Renal cortical epithelial cell (primary cell): ENCODE data around the gene ACTR2. TPM values are rescaled to one million over a fixed set of nuclear protein-coding genes. Genes with fewer than 3 reads are reported as not detected.
"Not testable (repeated sequence)": the region's sequence is repeated elsewhere in the genome, so short reads cannot be mapped to it uniquely, and the experiment has no call there.

Source experiments
- DNase-seq: peaks from one replicate; pipeline ENCODE4 v3.0.0-alpha.2; 2011; ENCODE audit warnings: low read depth
- total RNA-seq: library from RNA; depleted of rRNA; stranded (reverse); fragments of >200 nt; gene quantifications from 2 replicates; pipeline ENCODE4 v1.2.3, GENCODE V29; 2014

The ACTR2 gene
- total RNA-seq, 1 donor from 2014 or later = 222 TPM

DNA sequence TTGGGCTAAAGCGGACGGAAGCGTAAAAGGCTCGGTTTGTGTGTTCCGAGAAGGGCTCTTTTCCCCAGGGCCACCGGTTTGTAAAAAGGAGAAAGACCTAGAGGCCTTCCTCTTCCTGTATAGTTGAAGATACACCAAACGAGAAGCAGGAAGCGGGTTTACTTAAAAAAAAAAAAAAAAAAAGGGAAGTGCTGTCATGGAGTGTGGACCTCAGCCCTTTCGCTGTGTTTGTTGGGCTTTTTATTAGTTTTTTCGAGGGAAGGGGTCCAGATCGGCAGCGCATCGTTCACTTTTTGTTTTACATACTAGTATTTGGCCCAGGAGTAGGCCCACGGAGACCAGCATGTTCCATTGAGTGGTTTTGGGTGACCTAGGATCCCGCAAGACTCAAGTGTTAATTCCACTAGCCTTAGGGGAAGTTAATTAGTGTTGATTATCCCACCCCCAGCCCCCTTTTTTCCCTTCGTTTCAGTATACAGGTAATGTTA is 676 bp downstream of the ACTR2 start:
- peak; percentile 53 for DNase-seq

DNA sequence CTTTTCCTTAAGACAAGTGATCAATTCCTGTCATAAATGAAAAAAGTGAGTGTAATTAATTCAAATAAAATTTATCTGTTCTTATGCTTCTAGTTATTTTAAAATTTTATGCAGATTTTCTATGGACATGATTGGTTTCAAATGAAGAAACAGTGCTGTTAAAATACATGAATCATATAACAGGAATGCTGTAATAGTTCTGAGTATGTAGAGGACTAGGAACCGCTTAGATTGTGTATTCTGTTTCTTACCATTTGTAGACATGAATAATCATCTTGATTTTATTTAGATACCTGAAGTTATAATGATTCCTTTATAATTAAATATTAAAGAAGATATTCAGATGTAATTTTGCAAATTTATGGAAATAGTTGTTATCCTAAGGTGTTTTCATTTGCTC is 3.5 kb downstream of the ACTR2 start:
- DNase-seq = peak; percentile 56

DNA sequence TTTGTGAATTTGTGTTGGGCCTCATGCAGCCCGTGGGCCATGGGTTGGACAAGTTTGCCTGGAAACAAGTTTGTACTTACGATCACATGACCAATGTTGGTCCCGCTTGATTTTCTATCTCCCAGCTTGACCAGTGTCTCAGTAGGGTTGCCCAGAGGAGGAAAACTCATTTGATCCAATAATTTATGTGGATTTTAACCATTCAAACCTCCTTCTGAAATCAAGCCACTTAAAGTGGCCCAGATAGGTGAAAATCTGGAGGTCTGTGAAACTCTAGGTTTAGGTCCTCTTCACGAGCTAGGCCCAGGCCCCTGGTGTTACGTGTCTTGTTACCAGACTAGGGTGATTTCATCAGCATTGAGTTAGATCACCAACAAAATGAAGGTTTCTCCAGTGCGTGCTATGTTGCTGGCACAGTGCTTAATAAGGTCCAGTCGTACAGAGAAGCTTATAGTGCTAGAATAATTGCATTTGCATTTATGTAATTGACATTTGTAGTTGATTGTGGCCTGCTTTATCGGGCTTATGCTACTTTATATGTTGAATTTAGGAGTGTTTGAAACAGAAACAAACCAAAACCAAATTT is 4.4 kb downstream of the ACTR2 start:
- no peak for DNase-seq

DNA sequence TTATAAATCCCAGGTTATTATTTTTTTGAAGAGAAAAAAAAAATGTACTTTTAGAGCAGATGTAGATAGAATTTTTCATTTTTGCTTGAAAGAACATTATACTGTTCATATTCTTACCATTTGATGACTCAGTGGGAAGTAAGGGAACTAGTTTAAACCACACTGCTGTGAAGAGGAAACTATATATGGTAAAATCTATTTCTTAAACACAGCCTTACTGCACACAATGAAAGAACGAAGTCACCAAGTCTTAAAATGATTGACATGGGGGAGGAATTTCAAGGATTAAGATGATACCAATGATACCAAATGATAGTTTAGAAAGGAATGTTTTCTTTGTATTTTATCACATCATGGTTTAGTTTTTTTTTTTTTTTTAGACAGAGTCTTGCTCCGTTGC is 5.0 kb downstream of the ACTR2 start:
- peak; percentile 71 for DNase-seq

DNA sequence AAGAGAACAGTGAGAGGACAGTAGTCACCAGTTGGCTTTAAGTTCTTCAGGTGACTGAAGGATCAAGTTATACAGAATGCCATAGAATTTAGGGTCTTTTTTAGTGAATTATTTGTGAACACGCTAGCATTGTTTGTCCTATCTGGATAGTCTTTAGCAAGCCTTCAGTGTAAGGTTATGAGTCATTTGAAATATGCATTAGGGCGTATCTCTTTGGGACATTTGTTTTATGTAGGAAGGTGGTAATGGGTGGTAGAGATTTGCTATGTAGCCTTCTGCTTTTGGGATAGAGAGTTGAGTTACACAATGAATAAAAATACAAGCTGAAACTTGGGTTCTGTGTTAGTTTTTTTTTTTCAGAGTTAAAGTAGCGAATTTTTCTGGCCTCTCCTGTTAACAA is 13.0 kb downstream of the ACTR2 start:
- DNase-seq = no peak

DNA sequence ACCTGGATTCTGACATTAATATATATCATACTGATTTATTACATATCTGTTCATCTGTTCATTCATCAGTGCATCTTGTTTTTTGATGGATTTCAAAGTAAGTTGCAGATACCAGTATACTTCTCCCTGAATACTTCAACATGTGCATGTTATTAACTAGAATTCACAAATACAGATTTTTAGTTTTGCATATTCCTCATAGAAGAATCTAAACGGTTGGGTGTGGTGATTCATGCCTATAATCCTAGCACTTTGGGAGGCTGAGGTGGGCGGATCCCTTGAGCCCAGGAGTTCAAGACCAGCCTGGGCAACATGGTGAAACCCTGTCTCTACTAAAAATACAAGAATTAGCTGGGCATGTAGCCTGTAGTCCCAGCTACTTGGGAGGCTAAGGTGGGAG is 16.8 kb downstream of the ACTR2 start:
- DNase-seq = not testable (repeated sequence)

DNA sequence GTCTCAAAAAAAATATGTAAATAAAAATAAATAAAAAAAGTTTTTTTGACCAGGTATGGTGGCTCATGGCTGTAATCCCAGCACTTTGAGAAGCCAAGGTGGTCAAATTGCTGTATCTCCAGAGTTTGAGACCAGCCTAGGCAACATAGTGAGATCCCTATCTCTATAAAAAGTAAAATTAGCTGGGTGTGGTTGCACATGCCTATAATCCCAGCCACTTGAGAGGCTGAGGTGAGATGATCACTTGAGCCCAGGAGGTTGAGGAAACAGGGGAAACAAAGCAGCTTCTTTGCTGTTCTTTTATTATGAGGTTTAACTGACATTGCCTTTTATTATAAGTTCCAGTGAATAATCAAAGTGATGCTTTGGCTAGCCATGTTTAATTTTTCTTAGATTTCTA is 25.0 kb downstream of the ACTR2 start:
- DNase-seq = no peak

DNA sequence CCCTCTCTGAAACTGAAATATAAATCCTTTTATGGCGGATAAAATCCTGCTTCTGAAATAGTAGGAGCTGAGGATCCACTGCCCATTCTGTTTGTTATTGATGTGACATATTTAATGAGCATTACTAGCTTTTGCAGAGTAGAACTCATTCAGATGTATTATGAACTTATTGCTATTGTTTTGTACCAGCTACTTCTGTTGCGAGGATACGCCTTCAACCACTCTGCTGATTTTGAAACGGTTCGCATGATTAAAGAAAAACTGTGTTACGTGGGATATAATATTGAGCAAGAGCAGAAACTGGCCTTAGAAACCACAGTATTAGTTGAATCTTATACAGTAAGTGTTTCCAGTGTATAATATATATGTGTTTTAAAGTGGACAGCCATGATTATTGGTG is 27.7 kb downstream of the ACTR2 start:
- DNase-seq = no peak

DNA sequence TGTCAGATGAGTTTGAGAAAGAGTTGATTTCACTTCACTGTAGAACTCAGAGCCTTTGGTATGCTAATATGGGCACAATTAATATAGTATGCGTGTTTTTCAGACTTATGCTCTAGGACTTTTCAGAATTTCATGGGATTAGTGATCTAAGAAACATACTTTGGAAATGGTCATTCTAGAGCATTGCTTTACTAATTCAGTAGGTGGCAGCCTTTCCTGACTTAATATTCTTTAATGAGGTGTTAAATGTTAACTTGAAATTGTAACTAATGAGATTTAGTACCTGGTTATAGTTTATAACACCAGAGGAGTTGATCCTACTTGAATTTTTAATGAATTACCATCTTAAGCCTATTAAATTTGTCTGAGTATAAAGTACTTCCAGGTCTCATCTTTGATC is 28.4 kb downstream of the ACTR2 start:
- peak; percentile 44 for DNase-seq

DNA sequence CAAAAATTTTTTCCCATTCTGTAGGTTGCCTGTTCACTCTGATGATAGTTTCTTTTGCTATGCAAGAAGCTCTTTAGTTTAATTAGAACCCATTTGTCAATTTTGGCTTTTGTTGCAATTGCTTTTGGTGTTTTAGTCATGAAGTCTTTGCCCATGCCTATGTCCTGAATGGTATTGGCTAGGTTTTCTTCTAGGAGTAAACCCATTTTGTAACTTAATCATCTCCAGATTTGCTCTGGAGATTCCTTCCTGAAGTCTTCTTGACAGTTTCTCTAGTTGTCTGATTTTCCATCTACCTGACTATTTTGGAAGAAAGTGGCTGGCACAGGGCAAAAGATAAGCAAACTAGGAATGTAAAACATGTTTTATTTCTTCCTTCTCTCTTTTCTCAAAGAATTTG is 30.2 kb downstream of the ACTR2 start:
- not testable (repeated sequence) for DNase-seq

DNA sequence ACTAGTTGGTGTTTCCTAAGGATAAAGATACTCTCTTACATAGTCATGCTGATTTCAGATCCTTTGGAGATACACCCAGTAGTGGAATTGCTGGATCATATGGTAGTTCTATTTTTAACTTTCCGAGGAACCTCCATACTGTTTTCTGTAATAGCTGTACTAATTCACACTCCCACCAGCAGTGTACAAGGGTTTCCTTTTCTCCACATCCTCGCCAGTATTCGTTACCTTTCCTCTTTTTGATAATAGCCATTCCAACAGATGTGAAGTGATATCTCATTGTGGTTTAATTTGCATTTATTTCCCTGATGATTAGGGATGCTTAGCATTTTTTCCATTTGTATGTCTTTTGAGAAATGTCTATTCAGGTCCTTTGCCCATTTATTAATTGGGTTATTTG is 34.0 kb downstream of the ACTR2 start:
- no peak for DNase-seq

DNA sequence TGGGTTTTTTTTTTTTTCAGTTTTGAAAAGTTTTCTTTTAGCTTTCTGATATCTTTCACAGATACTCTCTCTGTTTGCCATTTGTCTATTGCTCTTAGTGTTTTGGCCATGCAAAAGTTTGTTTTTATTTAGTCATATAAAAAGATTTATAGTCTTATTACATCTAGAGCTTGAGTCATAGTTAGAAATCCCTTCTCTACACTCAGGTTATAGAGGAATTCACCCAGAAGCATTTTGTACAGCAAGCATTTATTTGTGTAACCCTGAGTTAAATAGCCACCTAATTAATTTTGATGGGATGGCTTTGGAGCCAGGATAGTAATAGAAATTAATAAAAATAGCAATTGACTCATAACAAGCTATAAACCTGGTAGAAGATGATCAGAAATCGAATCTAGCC is 35.6 kb downstream of the ACTR2 start:
- peak; percentile 47 for DNase-seq

DNA sequence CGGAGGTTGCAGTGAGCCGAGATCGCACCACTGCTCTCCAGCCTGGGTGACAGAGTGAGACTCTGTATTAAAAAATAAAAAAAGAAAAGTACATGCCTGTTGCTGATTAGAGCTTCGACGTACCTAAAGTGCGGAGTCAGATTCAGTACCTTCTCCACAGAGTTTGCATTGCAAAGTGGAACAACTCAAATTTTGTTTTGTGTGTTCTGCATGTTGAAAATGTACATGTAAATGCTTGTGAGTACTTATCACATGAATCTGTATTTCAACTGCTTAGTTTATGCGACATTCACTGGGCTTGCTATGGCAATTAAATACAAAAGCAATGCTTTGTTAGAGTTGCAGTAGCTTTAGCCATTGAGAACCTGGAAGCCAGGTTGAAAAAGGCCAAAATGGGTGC is 36.4 kb downstream of the ACTR2 start:
- DNase-seq = no peak

DNA sequence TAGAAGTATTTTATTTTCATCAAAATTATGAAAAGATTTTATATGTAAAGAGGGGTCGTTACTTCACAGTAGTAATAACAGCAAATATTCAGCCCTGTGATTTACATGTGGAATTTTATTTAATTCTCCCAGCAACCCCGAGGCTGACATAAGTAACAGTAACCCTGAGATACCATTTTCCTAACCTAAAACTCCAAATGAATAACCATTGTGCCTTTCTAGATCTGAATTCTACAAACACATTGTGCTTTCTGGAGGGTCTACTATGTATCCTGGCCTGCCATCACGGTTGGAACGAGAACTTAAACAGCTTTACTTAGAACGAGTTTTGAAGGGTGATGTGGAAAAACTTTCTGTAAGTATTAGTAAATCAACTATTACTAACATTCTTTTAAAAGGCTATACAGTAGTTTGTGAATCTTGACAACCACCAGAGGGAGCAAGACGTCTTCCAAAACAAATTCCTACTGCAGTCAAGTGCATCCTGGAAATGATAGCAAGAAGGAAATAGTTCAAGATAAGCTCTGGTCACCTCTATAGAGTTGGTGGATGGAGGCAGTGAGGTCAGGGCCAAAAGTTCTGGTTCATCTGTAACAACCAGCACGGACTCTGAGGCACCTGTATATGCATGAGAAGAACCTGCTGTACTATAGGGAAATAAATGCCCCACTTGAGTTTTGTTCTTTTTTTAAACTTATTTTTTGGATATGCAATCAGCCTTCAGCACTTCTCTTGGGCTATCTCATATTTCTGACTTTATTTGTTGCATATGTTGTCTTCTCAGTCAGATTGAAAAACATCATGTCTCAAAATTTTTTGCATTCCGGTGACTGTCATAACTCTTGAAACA is 37.4 kb downstream of the ACTR2 start:
- peak; percentile 87 for DNase-seq

DNA sequence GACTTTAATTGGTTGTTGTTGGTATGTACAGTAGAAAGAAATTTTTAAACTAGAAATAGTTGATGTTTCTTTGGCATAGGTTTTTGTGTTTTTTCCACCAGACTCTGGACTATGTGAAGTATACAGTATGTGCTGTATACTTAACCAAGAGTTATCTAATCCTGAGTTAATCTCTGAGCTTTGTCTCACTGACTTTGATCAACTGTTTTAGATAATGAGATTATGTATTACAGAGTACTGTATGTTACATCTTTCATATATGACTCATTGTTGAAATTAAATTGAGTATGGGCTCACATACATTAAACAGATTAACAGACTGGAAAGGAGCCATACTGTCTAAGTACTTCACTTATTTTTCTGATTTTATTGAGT is 38.0 kb downstream of the ACTR2 start:
- no peak for DNase-seq

DNA sequence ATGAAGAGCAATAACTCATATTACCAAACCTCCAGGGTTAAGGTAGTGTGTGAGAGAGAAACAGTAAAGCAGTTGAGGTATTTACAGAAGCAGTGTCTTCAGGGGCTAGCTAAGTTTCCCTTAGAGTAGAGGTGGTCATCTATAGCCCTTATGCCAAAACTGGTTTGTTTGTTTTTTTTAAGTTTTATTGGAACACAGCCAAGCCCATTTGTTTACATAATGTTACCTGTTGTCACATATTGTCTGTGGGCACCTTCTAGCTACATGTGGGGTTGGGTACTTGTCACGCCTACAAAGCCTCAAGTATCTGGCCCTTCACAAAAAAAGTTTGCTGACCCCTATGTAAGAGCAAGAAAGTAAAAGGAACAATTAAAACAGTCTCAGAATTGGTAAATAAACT is 39.4 kb downstream of the ACTR2 start:
- DNase-seq = no peak

DNA sequence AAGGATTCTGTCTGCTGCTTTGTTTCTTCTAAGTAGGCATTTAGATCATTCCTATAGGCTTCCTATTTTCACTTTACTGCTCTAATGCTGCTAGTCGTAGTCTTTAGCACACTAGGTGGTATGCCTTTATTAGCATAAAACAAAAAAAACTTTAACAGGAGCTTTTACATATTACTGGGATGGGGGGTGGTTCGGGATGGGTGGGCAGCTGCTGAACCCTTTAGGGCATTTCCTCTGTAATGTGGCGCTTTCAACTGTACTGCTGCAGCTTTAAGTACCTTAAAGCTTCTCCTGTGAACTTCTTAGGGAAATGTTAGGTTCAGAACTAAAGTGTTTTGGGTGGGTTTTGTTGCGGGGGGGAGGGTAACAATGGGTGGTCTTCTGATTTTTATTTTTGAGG is 41.3 kb downstream of the ACTR2 start:
- DNase-seq = no peak

DNA sequence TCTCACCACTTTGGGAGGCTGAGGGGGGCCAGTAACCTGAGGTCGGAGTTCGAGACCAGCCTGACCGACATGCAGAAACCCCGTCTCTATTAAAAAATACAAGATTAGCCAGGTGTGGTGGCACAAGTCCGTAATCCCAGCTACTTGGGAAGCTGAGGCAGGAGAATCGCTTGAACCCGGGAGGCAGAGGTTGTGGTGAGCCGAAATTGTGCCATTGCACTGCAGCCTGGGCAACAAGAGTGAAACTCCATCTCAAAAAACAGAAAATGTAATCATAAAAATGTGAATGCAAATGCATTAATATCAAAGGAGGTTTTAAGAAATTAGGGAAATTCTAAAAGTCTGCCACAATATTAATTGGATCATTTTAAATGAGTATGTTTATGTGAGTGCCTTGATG is 45.7 kb downstream of the ACTR2 start:
- no peak for DNase-seq

DNA sequence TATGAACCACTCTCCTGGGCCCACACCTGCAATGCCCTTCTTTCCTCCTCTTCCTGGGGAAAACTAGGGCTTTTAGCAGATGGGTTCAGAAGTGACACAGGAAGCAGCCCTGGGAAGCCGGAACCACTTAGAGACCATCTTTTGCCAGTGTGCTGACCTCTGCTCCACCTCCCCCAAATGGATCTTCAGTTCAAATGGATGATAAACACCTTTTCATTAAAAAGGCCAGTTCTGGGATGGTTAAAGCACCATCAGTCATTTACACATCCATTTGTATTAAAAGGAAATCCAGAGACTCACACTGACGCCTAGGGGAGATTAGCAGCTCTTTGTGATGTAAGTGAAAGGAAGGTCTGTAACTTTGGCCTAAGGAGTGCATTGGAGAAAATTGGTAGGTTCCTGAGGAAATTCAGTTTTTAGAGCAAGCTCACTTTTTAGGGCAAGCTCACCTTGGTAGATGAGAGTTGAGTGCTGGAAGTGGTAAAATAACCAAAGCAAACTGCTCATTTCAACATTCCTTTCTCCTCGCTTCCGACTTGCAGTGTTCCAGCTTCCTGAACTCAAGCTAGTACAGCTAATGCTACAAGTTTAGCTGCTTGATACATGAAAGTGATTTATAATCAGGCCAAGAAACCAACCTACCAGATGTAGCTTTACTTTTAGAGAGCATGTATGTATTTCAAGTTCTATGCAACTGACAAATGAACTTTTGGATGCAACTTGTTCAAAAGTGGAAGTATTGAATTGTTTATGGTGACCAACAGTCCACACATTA is 47.7 kb downstream of the ACTR2 start:
- DNase-seq = no peak

DNA sequence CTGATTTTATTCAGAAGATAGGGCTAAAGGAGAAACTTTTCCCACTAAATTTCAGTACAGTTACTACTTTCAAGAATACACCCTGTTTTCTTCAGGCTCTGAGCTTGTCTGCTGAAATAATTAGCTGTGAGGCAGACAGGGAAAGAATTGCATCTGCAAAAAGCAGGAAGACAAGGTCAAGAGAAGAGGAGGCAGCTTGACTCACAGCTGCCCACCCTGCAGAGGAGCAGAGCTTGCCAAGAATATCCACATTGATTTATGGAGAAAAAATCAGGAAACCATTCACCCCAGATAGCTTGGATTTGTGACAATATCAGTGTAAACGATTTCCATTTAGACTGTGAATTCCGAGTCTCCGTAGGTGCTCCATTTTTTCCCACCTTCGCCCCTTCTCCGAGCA is 49.0 kb downstream of the ACTR2 start:
- no peak for DNase-seq

DNA sequence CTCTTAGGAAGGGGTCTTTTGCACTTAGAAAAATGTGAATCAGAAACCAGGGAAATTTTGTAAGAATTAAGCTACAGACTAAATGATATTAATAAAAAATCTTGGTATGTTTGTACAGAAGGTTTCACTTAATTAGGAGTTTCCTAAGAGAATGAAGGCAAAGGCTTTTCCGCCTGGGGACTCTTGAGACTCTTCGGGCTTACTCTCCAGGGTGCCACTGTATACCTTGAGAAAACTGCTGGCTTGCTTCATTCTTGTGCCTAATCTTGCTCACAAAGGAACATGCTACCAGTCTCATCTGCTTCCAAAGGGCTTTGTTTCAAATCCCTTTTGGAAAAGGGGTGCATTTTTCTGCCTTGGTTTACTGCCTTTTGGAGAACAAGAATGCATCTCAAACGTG is 49.5 kb downstream of the ACTR2 start:
- DNase-seq = no peak

DNA sequence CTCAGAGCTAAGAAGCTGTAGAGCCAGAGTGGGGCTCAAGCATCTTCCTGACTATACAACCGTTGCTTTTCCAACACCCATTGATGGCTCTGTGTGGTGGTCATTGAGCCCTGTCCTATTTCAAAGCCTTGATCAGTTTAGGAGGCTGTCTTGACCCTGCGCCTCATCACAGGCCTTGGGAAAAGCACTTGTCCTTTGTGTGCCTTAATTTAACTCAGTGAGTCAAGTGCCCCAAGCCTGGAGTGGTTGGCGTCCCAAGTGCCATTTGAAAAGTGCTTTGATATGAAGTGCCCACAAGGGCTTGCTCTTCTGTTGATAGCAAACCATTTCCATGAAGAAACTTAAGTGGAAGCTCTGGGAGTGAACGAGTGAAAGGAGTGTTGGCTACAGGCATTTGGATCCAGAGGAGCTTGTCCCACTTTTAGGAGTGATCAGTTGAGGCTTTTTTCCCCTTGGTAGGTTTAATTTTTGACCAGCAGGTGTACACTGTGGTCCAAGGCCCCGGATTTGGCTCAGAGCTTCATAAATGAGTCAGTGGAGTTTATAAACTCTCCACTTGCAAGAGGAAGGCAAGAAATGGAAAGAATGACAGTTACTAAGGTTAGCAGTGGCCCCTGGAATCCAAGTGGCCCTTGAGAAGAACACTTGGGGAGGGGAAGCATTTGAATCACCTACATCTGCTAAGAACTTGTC is 50.3 kb downstream of the ACTR2 start:
- DNase-seq = peak; percentile 30
